A673 (cell line): ENCODE measurements around the gene RASGRP1. TPM values are rescaled to one million over a fixed set of nuclear protein-coding genes. Genes with fewer than 3 reads are reported as not detected.

Experiments used
- BruUV-seq: library from RNA; stranded (reverse); fragments of 400-500 nt; replicated peaks from 2 replicates; lab custom pipeline; 2021; lab: Mats Ljungman, UMichigan
- CTCF ChIA-PET: fragments of 300-600 bp; sonication (Branson Sonifier 250); formaldehyde crosslinking; loops from one replicate; lab custom pipeline; 2022; ENCODE audit warnings: antibody characterized with exemption; lab: Charles Lee
- POLR2A ChIA-PET: fragments of 300-600 bp; sonication (Branson Sonifier 250); formaldehyde crosslinking; loops from one replicate; lab custom pipeline; 2022; ENCODE audit warnings: antibody characterized with exemption; ENCODE audit not compliant: low non-redundant PET; lab: Charles Lee
- DNase-seq: peaks from one replicate; pipeline ENCODE4 v3.0.0-alpha.2; 2015; ENCODE audit warnings: low spot score
- H3K27ac ChIP-seq: fragments of 200-600 bp; sonication (generic); 2 replicates; pipeline ENCODE4 v1.5.1; 2016; ENCODE audit warnings: mixed run types, low read depth, mild to moderate bottlenecking, mixed read lengths, antibody characterized with exemption, low read length; ENCODE audit not compliant: poor library complexity, severe bottlenecking
- H3K27me3 ChIP-seq: fragments of 200-600 bp; sonication (generic); replicated peaks from 2 replicates; pipeline ENCODE4 v1.6.1; 2017; ENCODE audit warnings: mixed run types, low read depth, mild to moderate bottlenecking, mixed read lengths, antibody characterized with exemption, low read length; ENCODE audit not compliant: insufficient read depth, poor library complexity
- H3K36me3 ChIP-seq: fragments of 200-600 bp; sonication (generic); 2 replicates; pipeline ENCODE4 v1.6.1; 2016; ENCODE audit warnings: mixed run types, mild to moderate bottlenecking, mixed read lengths, antibody characterized with exemption, low read length; ENCODE audit not compliant: insufficient read depth, poor library complexity, severe bottlenecking
- H3K4me1 ChIP-seq: fragments of 200-600 bp; sonication (generic); 2 replicates; pipeline ENCODE4 v1.6.1; 2017; ENCODE audit warnings: mixed run types, mild to moderate bottlenecking, mixed read lengths, antibody characterized with exemption, low read length; ENCODE audit not compliant: insufficient read depth, poor library complexity, severe bottlenecking
- H3K4me3 ChIP-seq: fragments of 200-600 bp; sonication (generic); 2 replicates; pipeline ENCODE4 v1.5.1; 2016; ENCODE audit warnings: low read depth, mixed run types, mild to moderate bottlenecking, mixed read lengths, low read length; ENCODE audit not compliant: poor library complexity, severe bottlenecking
- H3K9me3 ChIP-seq: fragments of 200-600 bp; sonication (generic); 2 replicates; pipeline ENCODE4 v1.6.1; 2016; ENCODE audit warnings: mixed run types, low read depth, mild to moderate bottlenecking, mixed read lengths, antibody characterized with exemption, low read length; ENCODE audit not compliant: poor library complexity, severe bottlenecking
- CTCF ChIP-seq: fragments of 300-800, 200-600 bp; sonication (generic); conservative IDR thresholded peaks from 2 replicates; pipeline ENCODE4 v1.5.1; 2017; ENCODE audit warnings: low read depth, mild to moderate bottlenecking, antibody characterized with exemption, low read length, moderate library complexity, mixed read lengths
- EZH2 ChIP-seq: fragments of 200-600 bp; sonication (generic); IDR thresholded peaks from 2 replicates; pipeline ENCODE4 v1.6.1; 2017; ENCODE audit warnings: borderline replicate concordance, low read depth, mild to moderate bottlenecking, mixed read lengths, antibody characterized with exemption, low read length; ENCODE audit not compliant: poor library complexity, severe bottlenecking
- intact Hi-C: fragments of 100-400 bp; cut with micrococcal nuclease; formaldehyde crosslinking; loops from one replicate; pipeline ENCODE4 v1.10.0; 2022; ENCODE audit not compliant: unreplicated experiment
- total RNA-seq: library from RNA; stranded (reverse); gene quantifications from 2 replicates; pipeline ENCODE4 v1.2.3, GENCODE V29; 2021

The RASGRP1 gene
- total RNA-seq, 1 experiment from 2014 or later, result not detected

GRCh38 chr15:38504680-38505467, 59.7 kb downstream of the RASGRP1 start:
- Histone ChIP-seq H3K27ac (no peak overlapping the region), H3K4me3 (no peak overlapping the region), H3K27me3 (no peaks in the 10 kb centered on the region), H3K9me3 (no peaks in the 10 kb centered on the region), H3K36me3 (no peaks in the 10 kb centered on the region), H3K4me1 (no peaks in the 10 kb centered on the region)
- no TSS peak for BruUV-seq
- ChIA-PET POLR2A (no interaction called here), CTCF (no interaction called here)
- TF ChIP-seq CTCF (no peak), EZH2 (no peak)
- intact Hi-C loops, result no loop called here
- no peak for DNase-seq

DNA sequence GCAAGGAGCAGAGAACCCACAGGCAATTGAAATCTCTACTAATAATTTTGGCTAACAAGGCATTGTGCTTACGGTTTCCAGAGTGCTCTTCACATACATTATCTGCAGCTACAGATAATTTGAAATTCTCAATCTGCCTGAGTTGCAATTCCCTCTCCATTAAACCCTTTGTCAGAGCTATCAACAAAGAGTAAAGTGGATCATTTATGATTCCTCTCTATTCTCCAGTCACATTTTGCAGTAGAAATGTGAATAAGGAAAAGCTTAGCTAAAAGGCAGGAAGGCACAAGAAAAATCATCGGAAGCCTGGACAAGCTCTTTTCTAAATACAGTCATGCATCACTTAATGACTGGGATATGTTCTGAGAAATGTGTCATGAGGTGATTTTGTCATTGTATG, 61.1 kb downstream of the RASGRP1 start:
- H3K9me3 ChIP-seq, result no peaks in the 10 kb centered on the region
- no peak overlapping the region for H3K4me3 ChIP-seq
- TF ChIP-seq EZH2 (no peak), CTCF (no peak)
- H3K27me3 ChIP-seq, result no peaks in the 10 kb centered on the region
- no peak overlapping the region for H3K27ac ChIP-seq
- H3K4me1 ChIP-seq, result no peaks in the 10 kb centered on the region
- POLR2A ChIA-PET, result interaction anchor here (0.7 kb wide), 1 partner anchor 134 kb away, joined by 4 read pairs; no protein-coding TSS in a partner anchor
- CTCF ChIA-PET, result interaction anchor here (1.5 kb wide), 1 partner anchor 196 kb away, joined by 3 read pairs; no protein-coding TSS in a partner anchor
- H3K36me3 ChIP-seq, result no peaks in the 10 kb centered on the region
- intact Hi-C loops, result no loop called here
- no TSS peak for BruUV-seq
- no peak for DNase-seq

DNA sequence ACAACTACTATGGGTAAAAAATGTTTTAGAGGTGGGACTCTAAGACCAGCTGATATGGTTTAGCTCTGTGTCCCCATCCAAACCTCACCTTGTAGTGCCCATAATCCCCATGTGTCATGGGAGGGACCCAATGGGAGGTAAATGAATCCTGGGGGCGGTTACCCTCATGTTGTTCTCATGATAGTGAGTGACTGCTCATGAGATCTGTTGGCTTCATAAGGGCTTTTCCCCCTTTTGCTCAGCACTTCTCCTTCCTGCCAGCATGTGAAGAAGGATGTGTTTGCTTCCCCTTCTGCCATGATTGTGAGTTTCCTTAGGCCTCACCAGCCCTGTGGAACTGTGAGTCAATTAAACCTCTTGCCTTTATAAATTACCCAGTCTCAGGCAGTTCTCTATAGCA, 65.0 kb downstream of the RASGRP1 start:
- Histone ChIP-seq H3K4me1 (no peaks in the 10 kb centered on the region), H3K4me3 (no peak overlapping the region), H3K27me3 (no peaks in the 10 kb centered on the region), H3K36me3 (no peaks in the 10 kb centered on the region), H3K27ac (no peak overlapping the region), H3K9me3 (no peaks in the 10 kb centered on the region)
- CTCF ChIA-PET, result no interaction called here
- DNase-seq, result no peak
- intact Hi-C loops, result no loop called here
- POLR2A ChIA-PET, result no interaction called here
- no TSS peak for BruUV-seq
- TF ChIP-seq EZH2 (no peak), CTCF (no peak)
